A549 (cell line): ENCODE results near the gene OTUD3. TPM values are rescaled to one million over a fixed set of nuclear protein-coding genes. Genes with fewer than 3 reads are reported as not detected.

Experiments used
- ATAC-seq, 2 experiments: fragments of 200-7000 bp in 1 of 2; fragments of >200 bp in 1 of 2; cut with Nextera tagmentation in 1 of 2; cut with Tn5 transposase in 1 of 2; 3 replicates each; pipeline versions ENCODE4 v1.8.0 to v1.9.1; 2018 to 2020; ENCODE audit warnings: mild to moderate bottlenecking in 1 of 2, moderate library complexity in 1 of 2
- CTCF ChIA-PET: fragments of 300-600 bp; sonication (Branson Sonifier 250); formaldehyde crosslinking; extraction: SDS; loops from one replicate; lab custom pipeline; 2021; ENCODE audit warnings: antibody characterized with exemption, inconsistent platforms; lab: Yijun Ruan, JAX
- POLR2A ChIA-PET: fragments of 350-600 bp; formaldehyde crosslinking; extraction: SDS; loops from one replicate; lab custom pipeline; 2021; ENCODE audit warnings: antibody characterized with exemption, inconsistent platforms; lab: Yijun Ruan, JAX
- DNase-seq, 2 experiments: peaks; one replicate each; pipeline versions ENCODE4 v3.0.0 to v3.0.0-alpha.2; 2011 to 2016; ENCODE audit warnings: low read depth in 1 of 2, low spot score in 1 of 2
- FAIRE-seq: peaks from 2 replicates; lab custom pipeline; 2011; peaks lifted over from hg19 to GRCh38; lab: Jason Lieb, UNC
- H3K27ac ChIP-seq, 2 experiments: fragments of >200 bp; sonication (Bioruptor Twin); formaldehyde crosslinking; 3 replicates each; pipeline ENCODE4 v1.5.1; 2016 to 2017
- H3K4me1 ChIP-seq: fragments of >200 bp; sonication (Bioruptor Twin); formaldehyde crosslinking; 3 replicates; pipeline ENCODE4 v1.6.1; 2016
- H3K4me2 ChIP-seq: fragments of >200 bp; sonication (Bioruptor Twin); formaldehyde crosslinking; 3 replicates; pipeline ENCODE4 v1.6.1; 2016
- H3K4me3 ChIP-seq: fragments of >200 bp; sonication (Bioruptor Twin); formaldehyde crosslinking; 3 replicates; pipeline ENCODE4 v1.5.1; 2016
- H3K9me3 ChIP-seq: fragments of >200 bp; sonication (Bioruptor Twin); formaldehyde crosslinking; 3 replicates; pipeline ENCODE4 v1.6.1; 2016
- ATOH8 ChIP-seq: fragments of 250-450 bp; sonication (Bioruptor Pico); IDR thresholded peaks from 2 replicates; pipeline ENCODE4 v1.5.0; 2020; ENCODE audit warnings: low read depth, mild to moderate bottlenecking, moderate library complexity
- BCL3 ChIP-seq: fragments of >200 bp; sonication (Bioruptor Twin); formaldehyde crosslinking; IDR thresholded peaks from 3 replicates; pipeline ENCODE4 v1.6.1; 2016
- CBX8 ChIP-seq: fragments of 200-600 bp; sonication (generic); IDR thresholded peaks from 2 replicates; pipeline ENCODE4 v1.6.1; 2016
- CHD2 ChIP-seq: fragments of 150-350 bp; IDR thresholded peaks from 2 replicates; pipeline ENCODE4 v1.6.1; 2014; ENCODE audit warnings: low read length; ENCODE audit not compliant: partially characterized antibody
- EHF ChIP-seq: fragments of 250-450 bp; sonication (Bioruptor Pico); IDR thresholded peaks from 2 replicates; pipeline ENCODE4 v1.5.0; 2020; ENCODE audit warnings: mild to moderate bottlenecking
- EP300 ChIP-seq, 2 experiments: fragments of >200 bp; sonication (Bioruptor Twin); formaldehyde crosslinking; IDR thresholded peaks; 2 replicates in 1 of 2; 3 replicates in 1 of 2; pipeline ENCODE4 v1.6.1; 2016 to 2017
- FOSB ChIP-seq: fragments of 250-450 bp; sonication (Bioruptor Pico); IDR thresholded peaks from 2 replicates; pipeline ENCODE4 v1.5.0; 2020; ENCODE audit warnings: mild to moderate bottlenecking, moderate library complexity
- FOSL2 ChIP-seq, 2 experiments: fragments of 450-650 bp in 1 of 2; fragments of >200 bp in 1 of 2; sonication (Bioruptor Twin) in 1 of 2; formaldehyde crosslinking; IDR thresholded peaks; 2 replicates each; pipeline versions ENCODE4 v1.5.0 to v1.6.1; 2016 to 2020; ENCODE audit warnings: mild to moderate bottlenecking in 1 of 2, moderate library complexity in 1 of 2
- HDAC2 ChIP-seq: fragments of 200-600 bp; sonication (generic); IDR thresholded peaks from 2 replicates; pipeline ENCODE4 v1.6.1; 2016
- HES2 ChIP-seq: fragments of >200 bp; sonication (Bioruptor Twin); formaldehyde crosslinking; IDR thresholded peaks from 2 replicates; pipeline ENCODE4 v1.6.1; 2016
- HEYL ChIP-seq: fragments of 250-450 bp; sonication (Bioruptor Pico); IDR thresholded peaks from 2 replicates; pipeline ENCODE4 v1.8.0; 2021; ENCODE audit warnings: mild to moderate bottlenecking, moderate library complexity
- HOXA7 ChIP-seq: fragments of 250-450 bp; sonication (Bioruptor Pico); IDR thresholded peaks from 2 replicates; pipeline ENCODE4 v1.5.0; 2020; ENCODE audit warnings: mild to moderate bottlenecking, moderate library complexity
- HOXB5 ChIP-seq: fragments of 250-450 bp; sonication (Bioruptor Pico); IDR thresholded peaks from 2 replicates; pipeline ENCODE4 v1.5.0; 2020; ENCODE audit warnings: mild to moderate bottlenecking, moderate library complexity
- JUN ChIP-seq, 2 experiments: fragments of >200 bp; sonication (Bioruptor Twin); formaldehyde crosslinking; IDR thresholded peaks; 2 replicates in 1 of 2; 3 replicates in 1 of 2; pipeline ENCODE4 v1.6.1; 2016 to 2017
- KDM5A ChIP-seq: fragments of 200-600 bp; sonication (generic); IDR thresholded peaks from 2 replicates; pipeline ENCODE4 v1.6.1; 2016; ENCODE audit warnings: antibody characterized with exemption, mild to moderate bottlenecking
- MAFK ChIP-seq: fragments of 450-650 bp; IDR thresholded peaks from 2 replicates; pipeline ENCODE4 v1.6.1; 2014; ENCODE audit not compliant: partially characterized antibody
- NFE2L2 ChIP-seq: fragments of 150-350 bp; conservative IDR thresholded peaks from 2 replicates; pipeline ENCODE4 v1.6.1; 2014; ENCODE audit warnings: low read length
- PBX3 ChIP-seq: IDR thresholded peaks from 2 replicates; pipeline ENCODE4 v1.6.1; 2012
- PHF8 ChIP-seq: fragments of 200-600 bp; sonication (generic); IDR thresholded peaks from 2 replicates; pipeline ENCODE4 v1.6.1; 2016; ENCODE audit warnings: low read depth, mild to moderate bottlenecking, antibody characterized with exemption, moderate library complexity, borderline replicate concordance
- POLR2AphosphoS2 ChIP-seq: conservative IDR thresholded peaks from 2 replicates; pipeline ENCODE4 v1.6.1; 2012; ENCODE audit warnings: low read length, improper control_type of control experiment, inconsistent platforms
- RAD21 ChIP-seq, 2 experiments: fragments of >200 bp in 1 of 2; sonication (Bioruptor Twin) in 1 of 2; formaldehyde crosslinking in 1 of 2; IDR thresholded peaks in 1 of 2; conservative IDR thresholded peaks in 1 of 2; 2 replicates in 1 of 2; 3 replicates in 1 of 2; pipeline ENCODE4 v1.6.1; 2012 to 2018; ENCODE audit warnings: inconsistent platforms in 1 of 2
- SMC3 ChIP-seq: fragments of >200 bp; sonication (Bioruptor Twin); formaldehyde crosslinking; IDR thresholded peaks from 3 replicates; pipeline ENCODE4 v1.6.1; 2018; ENCODE audit warnings: inconsistent platforms
- TFCP2L1 ChIP-seq: fragments of 250-450 bp; sonication (Bioruptor Pico); IDR thresholded peaks from 2 replicates; pipeline ENCODE4 v1.5.0; 2021; ENCODE audit warnings: mild to moderate bottlenecking
- TP53 ChIP-seq: fragments of 250-450 bp; sonication (Bioruptor Pico); IDR thresholded peaks from 2 replicates; pipeline ENCODE4 v1.5.0; 2021; ENCODE audit warnings: mild to moderate bottlenecking, moderate library complexity
- WGBS: methylation state at CpG from one replicate; pipeline ENCODE4 v1.1.6; 2017; ENCODE audit errors: missing lambda C conversion rate; 5-methylcytosine and 5-hydroxymethylcytosine counted together
- polyA plus RNA-seq, 4 experiments: library from polyadenylated mRNA; depleted of rRNA in 3 of 4; stranded (reverse); fragments of >200 nt; fragmentation: RNase III in 1 of 4; extraction: RNeasy Plus Mini Kit Qiagen cat#74134 plus additional on column Dnase treatment in 1 of 4; gene quantifications; 2 replicates in 3 of 4; 3 replicates in 1 of 4; pipeline ENCODE4 v1.2.3, GENCODE V29; 2011 to 2017
- TF ChIP-seq, protein P1 (sequence below): fragments of >200 bp; sonication (Bioruptor Twin); formaldehyde crosslinking; IDR thresholded peaks from 3 replicates; pipeline ENCODE4 v1.5.1; 2016
- TF ChIP-seq, protein P2 (sequence below): fragments of 450-650 bp; IDR thresholded peaks from 2 replicates; pipeline ENCODE4 v1.6.1; 2014; ENCODE audit warnings: antibody characterized with exemption

The OTUD3 gene
- polyA plus RNA-seq, 2 of the 4 experiments (the other 2 are of a cell fraction), result 3.5 to 4.9 TPM

DNA sequence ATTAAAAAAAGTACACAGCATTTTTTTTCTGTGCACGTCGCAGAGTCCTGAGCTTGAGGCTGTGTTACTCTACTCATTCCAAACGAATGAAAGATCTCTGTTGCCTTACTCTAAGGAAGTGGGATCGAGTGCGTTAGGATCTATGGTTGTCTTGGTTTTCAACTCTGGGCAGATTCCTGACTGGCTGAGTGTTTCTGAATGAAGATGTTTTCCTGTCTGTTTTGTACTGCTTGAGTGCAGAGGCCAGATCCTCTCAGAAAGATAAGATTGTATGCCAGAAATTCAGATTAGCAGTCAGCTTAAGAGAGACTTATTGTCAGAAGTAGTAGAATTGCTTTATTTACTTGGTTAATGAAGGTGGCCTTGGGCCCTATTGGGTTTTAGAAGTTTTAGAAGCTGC, 27.2 kb downstream of the OTUD3 start:
- TF ChIP-seq CHD2 (no peak), PBX3 (no peak), MAFK (no peak), TFCP2L1 (CRISPR knock-in tag) (no peak), FOSB (CRISPR knock-in tag) (no peak), BCL3 (no peak), ATOH8 (no peak), CBX8 (no peak), HOXB5 (CRISPR knock-in tag) (no peak), HOXA7 (CRISPR knock-in tag) (no peak)
- TF ChIP-seq, protein P1, sequence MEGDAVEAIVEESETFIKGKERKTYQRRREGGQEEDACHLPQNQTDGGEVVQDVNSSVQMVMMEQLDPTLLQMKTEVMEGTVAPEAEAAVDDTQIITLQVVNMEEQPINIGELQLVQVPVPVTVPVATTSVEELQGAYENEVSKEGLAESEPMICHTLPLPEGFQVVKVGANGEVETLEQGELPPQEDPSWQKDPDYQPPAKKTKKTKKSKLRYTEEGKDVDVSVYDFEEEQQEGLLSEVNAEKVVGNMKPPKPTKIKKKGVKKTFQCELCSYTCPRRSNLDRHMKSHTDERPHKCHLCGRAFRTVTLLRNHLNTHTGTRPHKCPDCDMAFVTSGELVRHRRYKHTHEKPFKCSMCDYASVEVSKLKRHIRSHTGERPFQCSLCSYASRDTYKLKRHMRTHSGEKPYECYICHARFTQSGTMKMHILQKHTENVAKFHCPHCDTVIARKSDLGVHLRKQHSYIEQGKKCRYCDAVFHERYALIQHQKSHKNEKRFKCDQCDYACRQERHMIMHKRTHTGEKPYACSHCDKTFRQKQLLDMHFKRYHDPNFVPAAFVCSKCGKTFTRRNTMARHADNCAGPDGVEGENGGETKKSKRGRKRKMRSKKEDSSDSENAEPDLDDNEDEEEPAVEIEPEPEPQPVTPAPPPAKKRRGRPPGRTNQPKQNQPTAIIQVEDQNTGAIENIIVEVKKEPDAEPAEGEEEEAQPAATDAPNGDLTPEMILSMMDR, result no peak
- POLR2A ChIA-PET, result no interaction called here

DNA sequence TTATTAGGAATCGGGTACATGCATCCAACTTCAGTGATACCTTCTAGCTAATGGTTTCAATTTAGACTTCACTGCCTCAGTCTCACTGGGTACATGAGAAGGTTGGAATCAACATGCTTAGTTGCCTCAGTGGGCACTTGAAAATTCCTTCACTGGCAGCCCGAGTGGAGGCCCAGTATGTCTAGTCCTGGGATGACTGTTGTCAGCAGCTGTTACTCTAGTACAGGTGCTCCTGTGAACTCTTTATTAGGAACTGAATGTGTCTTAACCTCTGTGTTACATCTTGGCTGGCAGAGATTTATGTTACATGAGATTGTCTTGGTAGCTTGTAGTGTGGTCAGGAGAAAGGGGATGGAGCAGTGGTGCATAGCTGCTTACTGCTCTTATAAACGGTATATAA, 27.8 kb downstream of the OTUD3 start:
- Histone ChIP-seq H3K4me1 (no peaks in the 10 kb centered on the region), H3K4me2 (no peak overlapping the region), H3K9me3 (no peaks in the 10 kb centered on the region), H3K27ac (no peak overlapping the region), H3K4me3 (no peak overlapping the region)
- WGBS, result 95% methylated on average over 2 of the region's 3 CpGs
- ATAC-seq (no peak), DNase-seq (no peak), FAIRE-seq (no peak)
- ChIA-PET POLR2A (no interaction called here), CTCF (interaction anchor here (0.9 to 1.6 kb wide), 5 partner anchors 8 to 286 kb away, joined by 3 to 6 read pairs (median 3); no protein-coding TSS in a partner anchor)
- TF ChIP-seq HEYL (CRISPR knock-in tag) (no peak), ATOH8 (no peak), EHF (no peak), RAD21 (conservative IDR thresholded peaks at IDR 0.05 in 1 of 2, IDR thresholded peaks at IDR 0.05 in 1 of 2) (no peak), JUN (IDR thresholded peaks at IDR 0.05) (no peak), POLR2AphosphoS2 (no peak), EP300 (IDR thresholded peaks at IDR 0.05) (no peak), PBX3 (no peak), CBX8 (no peak), MAFK (no peak), PHF8 (no peak), TP53 (CRISPR knock-in tag) (no peak), HDAC2 (no peak), KDM5A (no peak), FOSL2 (IDR thresholded peaks at IDR 0.05) (no peak), FOSL2 (CRISPR knock-in tag; IDR thresholded peaks at IDR 0.05) (no peak), NFE2L2 (no peak), SMC3 (no peak), HES2 (no peak)
- TF ChIP-seq, protein P2, sequence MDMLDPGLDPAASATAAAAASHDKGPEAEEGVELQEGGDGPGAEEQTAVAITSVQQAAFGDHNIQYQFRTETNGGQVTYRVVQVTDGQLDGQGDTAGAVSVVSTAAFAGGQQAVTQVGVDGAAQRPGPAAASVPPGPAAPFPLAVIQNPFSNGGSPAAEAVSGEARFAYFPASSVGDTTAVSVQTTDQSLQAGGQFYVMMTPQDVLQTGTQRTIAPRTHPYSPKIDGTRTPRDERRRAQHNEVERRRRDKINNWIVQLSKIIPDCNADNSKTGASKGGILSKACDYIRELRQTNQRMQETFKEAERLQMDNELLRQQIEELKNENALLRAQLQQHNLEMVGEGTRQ, result no peak

More for the DNA sequence above, 27.2 kb downstream of the OTUD3 start:
- FAIRE-seq, result no peak
- Histone ChIP-seq H3K4me3 (no peak overlapping the region), H3K9me3 (no peaks in the 10 kb centered on the region), H3K27ac (no peak overlapping the region), H3K4me2 (no peak overlapping the region), H3K4me1 (no peaks in the 10 kb centered on the region)
- CTCF ChIA-PET, result interaction anchor here (0.9 to 1.6 kb wide), 3 partner anchors 9 to 243 kb away, joined by 3 to 6 read pairs (median 4); no protein-coding TSS in a partner anchor
- no peak for ATAC-seq
- DNase-seq, result no peak
- WGBS, result 88% methylated on average over 5 of the region's 5 CpGs
